HCT116 (cell line): ENCODE measurements around the gene NCBP2. TPM values are rescaled to one million over a fixed set of nuclear protein-coding genes. Genes with fewer than 3 reads are reported as not detected.

Source experiments
- ATAC-seq: fragments of 200-7000 bp; cut with Tn5 transposase; 2 replicates; pipeline ENCODE4 v1.9.1; 2020; ENCODE audit warnings: mild to moderate bottlenecking, moderate library complexity
- BruUV-seq: library from RNA; stranded (reverse); fragments of 400-500 nt; replicated peaks from 2 replicates; lab custom pipeline; 2021; lab: Mats Ljungman, UMichigan
- CTCF ChIA-PET: fragments of 300-600 bp; sonication (Branson Sonifier 250); formaldehyde crosslinking; loops from one replicate; lab custom pipeline; 2021; ENCODE audit warnings: antibody characterized with exemption; lab: Charles Lee
- POLR2A ChIA-PET: fragments of 300-600, 350-600 bp; sonication (Branson Sonifier 250); formaldehyde crosslinking; loops from one replicate; lab custom pipeline; 2021; ENCODE audit warnings: antibody characterized with exemption; lab: Charles Lee
- RAD21 ChIA-PET, 2 experiments: fragments of 300-600 bp; sonication (Branson Sonifier 250); formaldehyde crosslinking; loops; one replicate each; lab custom pipeline; 2023; ENCODE audit warnings: low total read pairs in 2 of 2; ENCODE audit not compliant: uncharacterized antibody in 2 of 2, unreplicated experiment in 2 of 2, low non-redundant PET in 1 of 2; lab: Charles Lee
- DNase-seq: peaks from one replicate; pipeline ENCODE4 v3.0.0-alpha.2; 2010; ENCODE audit warnings: low read depth, low spot score
- H2AFZ ChIP-seq: fragments of 200-600 bp; shearing (Covaris generic), sonication (generic); 2 replicates; pipeline ENCODE4 v1.6.1; 2017; ENCODE audit warnings: low read depth, mixed run types, mixed read lengths, antibody characterized with exemption, low read length; ENCODE audit not compliant: poor library complexity, severe bottlenecking
- H3K27ac ChIP-seq: 2 replicates; pipeline ENCODE4 v1.5.1; 2012; ENCODE audit warnings: low read depth, low read length
- H3K27me3 ChIP-seq: fragments of 200-600 bp; sonication (generic); 2 replicates; pipeline ENCODE4 v1.6.1; 2016; ENCODE audit warnings: mixed run types, low read length, mixed read lengths; ENCODE audit not compliant: insufficient read depth
- H3K36me3 ChIP-seq, 2 experiments: fragments of 200-500 bp in 1 of 2; fragments of 200-600 bp in 1 of 2; sonication (Bioruptor generic) in 1 of 2; sonication (generic) in 1 of 2; 2 replicates each; pipeline versions ENCODE4 v1.5.1 to v1.6.1; 2014 to 2016; ENCODE audit warnings: low read length in 2 of 2, inconsistent platforms in 1 of 2, mixed read lengths in 1 of 2, mixed run types in 1 of 2; ENCODE audit not compliant: insufficient read depth in 2 of 2, control insufficient read depth in 1 of 2
- H3K4me1 ChIP-seq, 2 experiments: fragments of 200-600 bp in 1 of 2; sonication (generic) in 1 of 2; 2 replicates each; pipeline versions ENCODE4 v1.5.1 to v1.6.1; 2012 to 2017; ENCODE audit warnings: low read length in 2 of 2, inconsistent platforms in 1 of 2, mild to moderate bottlenecking in 1 of 2, mixed read lengths in 1 of 2, mixed run types in 1 of 2, moderate library complexity in 1 of 2; ENCODE audit not compliant: insufficient read depth in 2 of 2, control insufficient read depth in 1 of 2
- H3K4me2 ChIP-seq: fragments of 200-600 bp; sonication (generic); 2 replicates; pipeline ENCODE4 v1.6.1; 2017; ENCODE audit warnings: mixed run types, low read length, mixed read lengths
- H3K4me3 ChIP-seq, 2 experiments: fragments of 200-600 bp in 1 of 2; sonication (generic) in 1 of 2; replicated peaks in 1 of 2; 2 replicates each; pipeline ENCODE4 v1.5.1; 2011 to 2016; ENCODE audit warnings: low read length in 2 of 2, control low read depth in 1 of 2, low read depth in 1 of 2, mild to moderate bottlenecking in 1 of 2, mixed read lengths in 1 of 2, mixed run types in 1 of 2
- H3K79me2 ChIP-seq: fragments of 200-600 bp; sonication (generic); 2 replicates; pipeline ENCODE4 v1.6.1; 2017; ENCODE audit warnings: mild to moderate bottlenecking, mixed run types, low read length, moderate library complexity, mixed read lengths; ENCODE audit not compliant: insufficient read depth
- H3K9ac ChIP-seq: fragments of 200-600 bp; sonication (generic); 2 replicates; pipeline ENCODE4 v1.6.1; 2016; ENCODE audit warnings: low read length, mixed read lengths
- H3K9me2 ChIP-seq: fragments of 200-600 bp; sonication (generic), shearing (Covaris generic); 2 replicates; pipeline ENCODE4 v1.6.1; 2017; ENCODE audit warnings: mixed run types, mild to moderate bottlenecking, moderate library complexity; ENCODE audit not compliant: insufficient read depth
- H3K9me3 ChIP-seq, 2 experiments: fragments of 200-500 bp in 1 of 2; fragments of 200-600 bp in 1 of 2; sonication (Bioruptor generic) in 1 of 2; sonication (generic) in 1 of 2; 2 replicates each; pipeline ENCODE4 v1.6.1; 2014 to 2017; ENCODE audit warnings: low read length in 2 of 2, mixed read lengths in 2 of 2, inconsistent platforms in 1 of 2, low read depth in 1 of 2, mild to moderate bottlenecking in 1 of 2, mixed run types in 1 of 2, moderate library complexity in 1 of 2; ENCODE audit not compliant: control insufficient read depth in 1 of 2, insufficient read depth in 1 of 2
- H4K20me1 ChIP-seq: fragments of 200-600 bp; sonication (generic), shearing (Covaris generic); 2 replicates; pipeline ENCODE4 v1.6.1; 2017; ENCODE audit warnings: mixed run types, mild to moderate bottlenecking, moderate library complexity; ENCODE audit not compliant: insufficient read depth
- CEBPB ChIP-seq: IDR thresholded peaks from 2 replicates; pipeline ENCODE4 v1.6.1; 2012; ENCODE audit warnings: low read depth
- CTCF ChIP-seq, 3 experiments: fragments of 200-600 bp in 1 of 3; sonication (generic) in 1 of 3; IDR thresholded peaks in 2 of 3; conservative IDR thresholded peaks in 1 of 3; 2 replicates each; pipeline ENCODE4 v1.5.1; 2012 to 2017; ENCODE audit warnings: low read depth in 2 of 3, low read length in 2 of 3, antibody characterized with exemption in 1 of 3, borderline replicate concordance in 1 of 3, control low read depth in 1 of 3, mild to moderate bottlenecking in 1 of 3, mixed read lengths in 1 of 3, mixed run types in 1 of 3, moderate library complexity in 1 of 3; ENCODE audit not compliant: insufficient read depth in 1 of 3
- EGR1 ChIP-seq: IDR thresholded peaks from 2 replicates; pipeline ENCODE4 v1.6.1; 2012; ENCODE audit warnings: low read depth
- ELF1 ChIP-seq: IDR thresholded peaks from 2 replicates; pipeline ENCODE4 v1.6.1; 2012; ENCODE audit warnings: low read depth, borderline replicate concordance
- FOSL1 ChIP-seq: IDR thresholded peaks from 2 replicates; pipeline ENCODE4 v1.6.1; 2012; ENCODE audit warnings: low read depth
- MAX ChIP-seq: IDR thresholded peaks from 2 replicates; pipeline ENCODE4 v1.6.1; 2012
- POLR2A ChIP-seq: IDR thresholded peaks from 2 replicates; pipeline ENCODE4 v1.7.0; 2011; ENCODE audit warnings: borderline replicate concordance; ENCODE audit not compliant: insufficient read depth, insufficient read length; ENCODE audit errors: extremely low read depth
- POLR2AphosphoS5 ChIP-seq: IDR thresholded peaks from 2 replicates; pipeline ENCODE4 v1.6.1; 2011; ENCODE audit warnings: mild to moderate bottlenecking, low read depth, low read length, moderate library complexity
- RAD21 ChIP-seq: IDR thresholded peaks from 2 replicates; pipeline ENCODE4 v1.6.1; 2012; ENCODE audit warnings: low read depth, mild to moderate bottlenecking
- REST ChIP-seq: IDR thresholded peaks from 2 replicates; pipeline ENCODE4 v1.6.1; 2012; ENCODE audit warnings: low read depth
- SP1 ChIP-seq: IDR thresholded peaks from 2 replicates; pipeline ENCODE4 v1.6.1; 2012; ENCODE audit warnings: low read depth
- SRF ChIP-seq: IDR thresholded peaks from 2 replicates; pipeline ENCODE4 v1.6.1; 2012; ENCODE audit warnings: low read depth
- TCF7L2 ChIP-seq: IDR thresholded peaks from 2 replicates; pipeline ENCODE4 v1.7.0; 2011; ENCODE audit warnings: borderline replicate concordance, inconsistent platforms; ENCODE audit not compliant: insufficient read depth, insufficient read length; ENCODE audit errors: extremely low read depth
- YY1 ChIP-seq: IDR thresholded peaks from 2 replicates; pipeline ENCODE4 v1.6.1; 2011; ENCODE audit warnings: low read length, low read depth, moderate library complexity, mild to moderate bottlenecking; ENCODE audit not compliant: insufficient replicate concordance; ENCODE audit errors: extremely low read depth
- ZBTB33 ChIP-seq: IDR thresholded peaks from 2 replicates; pipeline ENCODE4 v1.6.1; 2011; ENCODE audit warnings: mild to moderate bottlenecking, low read length, moderate library complexity; ENCODE audit not compliant: insufficient replicate concordance; ENCODE audit errors: extremely low read depth
- ZFX ChIP-seq: fragments of 450-650 bp; IDR thresholded peaks from 2 replicates; pipeline ENCODE4 v1.6.1; 2017
- intact Hi-C: fragments of 100-400 bp; cut with micrococcal nuclease; formaldehyde crosslinking; loops from 2 replicates; pipeline ENCODE4 v1.10.0; 2022
- total RNA-seq: library from RNA; stranded (reverse); gene quantifications from one replicate; pipeline ENCODE4 v1.2.1, GENCODE V29; 2021; ENCODE audit not compliant: unreplicated experiment

NCBP2 gene
- total RNA-seq, 1 experiment from 2014 or later: 82.4 TPM

- RAD21 ChIA-PET: no interaction called here
- CTCF ChIA-PET: no interaction called here
- no peak for ATAC-seq
- Histone ChIP-seq H3K27me3 (no peaks in the 10 kb centered on the region), H2AFZ (no peak overlapping the region), H3K79me2 (peaks cover 5% of the 10 kb centered on the region), H3K9me2 (no peaks in the 10 kb centered on the region), H3K4me3 (no peak overlapping the region), H3K36me3 (peaks cover 30 to 37% of the 10 kb centered on the region in 2 experiments), H3K9me3 (no peaks in the 10 kb centered on the region), H3K4me1 (no peaks in the 10 kb centered on the region), H3K9ac (no peak overlapping the region), H4K20me1 (no peaks in the 10 kb centered on the region), H3K4me2 (no peak overlapping the region), H3K27ac (no peak overlapping the region)
- intact Hi-C loops: no loop called here
- no peak for DNase-seq
- POLR2A ChIA-PET: no interaction called here
- no TSS peak for BruUV-seq
- TF ChIP-seq ELF1 (no peak), SRF (no peak), ZFX (no peak), CTCF (IDR thresholded peaks at IDR 0.05 in 2 of 3, conservative IDR thresholded peaks at IDR 0.05 in 1 of 3; ENCODE audit: borderline replicate concordance in 1 of 3, insufficient read depth in 1 of 3, low read depth in 2 of 3, low read length in 2 of 3) (no peak), ZBTB33 (no peak), TCF7L2 (no peak), CEBPB (no peak), SP1 (no peak), EGR1 (no peak), YY1 (no peak), RAD21 (no peak), POLR2AphosphoS5 (no peak), MAX (no peak), FOSL1 (no peak), POLR2A (no peak), REST (no peak)
Measured at GRCh38 chr3:196902296-196902695, 40.0 kb downstream of the NCBP2 start.
